Panc1 (cell line): ENCODE data around the gene DRD5. TPM values are rescaled to one million over a fixed set of nuclear protein-coding genes. Genes with fewer than 3 reads are reported as not detected.

Experiments
- ATAC-seq: fragments of 200-7000 bp; cut with Tn5 transposase; 2 replicates; pipeline ENCODE4 v1.9.1; 2020; ENCODE audit warnings: mild to moderate bottlenecking, moderate library complexity
- BruUV-seq: library from RNA; stranded (reverse); fragments of 400-500 nt; replicated peaks from 2 replicates; lab custom pipeline; 2021; lab: Mats Ljungman, UMichigan
- CTCF ChIA-PET: fragments of 300-600 bp; sonication (Branson Sonifier 250); formaldehyde crosslinking; loops from one replicate; lab custom pipeline; 2022; ENCODE audit warnings: antibody characterized with exemption; lab: Charles Lee
- POLR2A ChIA-PET: fragments of 300-600 bp; sonication (Branson Sonifier 250); formaldehyde crosslinking; loops from one replicate; lab custom pipeline; 2022; ENCODE audit warnings: antibody characterized with exemption; lab: Charles Lee
- DNase-seq: peaks from one replicate; pipeline ENCODE4 v3.0.0-alpha.2; 2010; ENCODE audit warnings: low read depth, low spot score
- H3K27ac ChIP-seq: 2 replicates; pipeline ENCODE4 v1.5.1; 2011; ENCODE audit warnings: mild to moderate bottlenecking, low read length, inconsistent platforms
- H3K27me3 ChIP-seq: fragments of 200-500 bp; sonication (Bioruptor generic); 2 replicates; pipeline ENCODE4 v1.6.0; 2014; ENCODE audit warnings: low read length, inconsistent platforms; ENCODE audit not compliant: control insufficient read depth, insufficient read depth
- H3K36me3 ChIP-seq: fragments of 200-500 bp; sonication (Bioruptor generic); 2 replicates; pipeline ENCODE4 v1.5.1; 2014; ENCODE audit warnings: inconsistent platforms, mild to moderate bottlenecking, low read length, moderate library complexity; ENCODE audit not compliant: control insufficient read depth, insufficient read depth
- H3K4me1 ChIP-seq: 2 replicates; pipeline ENCODE4 v1.5.1; 2011; ENCODE audit warnings: inconsistent platforms, mild to moderate bottlenecking, low read length, moderate library complexity; ENCODE audit not compliant: control insufficient read depth, insufficient read depth
- H3K4me3 ChIP-seq, 2 experiments: 2 replicates each; pipeline ENCODE4 v1.5.1; 2011 to 2012; ENCODE audit warnings: low read depth in 2 of 2, low read length in 2 of 2, mild to moderate bottlenecking in 2 of 2, inconsistent platforms in 1 of 2, moderate library complexity in 1 of 2
- H3K9me3 ChIP-seq: fragments of 200-500 bp; sonication (Bioruptor generic); 2 replicates; pipeline ENCODE4 v1.5.1; 2014; ENCODE audit warnings: low read depth, mild to moderate bottlenecking, inconsistent platforms, low read length, moderate library complexity; ENCODE audit not compliant: control insufficient read depth, insufficient read depth
- POLR2AphosphoS5 ChIP-seq: IDR thresholded peaks from 2 replicates; pipeline ENCODE4 v1.6.1; 2012; ENCODE audit warnings: mild to moderate bottlenecking, low read depth, low read length, moderate library complexity
- SIN3A ChIP-seq: IDR thresholded peaks from 2 replicates; pipeline ENCODE4 v1.6.1; 2012; ENCODE audit warnings: low read depth, mild to moderate bottlenecking, low read length, moderate library complexity, borderline replicate concordance; ENCODE audit not compliant: insufficient read depth
- TCF7L2 ChIP-seq: IDR thresholded peaks from 2 replicates; pipeline ENCODE4 v1.6.1; 2011; ENCODE audit warnings: mild to moderate bottlenecking, low read depth, low read length, inconsistent platforms
- in situ Hi-C: cut with HindIII; loops from 2 replicates; pipeline ENCODE4 v1.10.0; 2016; ENCODE audit warnings: low sequenced_read_pairs, low pct_unique_long_range_greater_than_20kb
- intact Hi-C: fragments of 100-400 bp; cut with micrococcal nuclease; formaldehyde crosslinking; loops from one replicate; pipeline ENCODE4 v1.10.0; 2022; ENCODE audit not compliant: unreplicated experiment
- total RNA-seq: library from RNA; stranded (reverse); gene quantifications from one replicate; pipeline ENCODE4 v1.2.1, GENCODE V29; 2021; ENCODE audit not compliant: unreplicated experiment
- TF ChIP-seq, protein P1 (sequence below), 2 experiments: IDR thresholded peaks; 2 replicates each; pipeline ENCODE4 v1.6.1; 2011 to 2012; ENCODE audit warnings: low read depth in 2 of 2, control low read depth in 1 of 2, low read length in 1 of 2, mild to moderate bottlenecking in 1 of 2, moderate library complexity in 1 of 2; ENCODE audit not compliant: insufficient read depth in 1 of 2
- TF ChIP-seq, protein P2 (sequence below): fragments of 450-650 bp; IDR thresholded peaks from 2 replicates; pipeline ENCODE4 v1.5.1; 2017; ENCODE audit warnings: mild to moderate bottlenecking

The DRD5 gene
- total RNA-seq, 1 experiment from 2014 or later = not detected

DNA sequence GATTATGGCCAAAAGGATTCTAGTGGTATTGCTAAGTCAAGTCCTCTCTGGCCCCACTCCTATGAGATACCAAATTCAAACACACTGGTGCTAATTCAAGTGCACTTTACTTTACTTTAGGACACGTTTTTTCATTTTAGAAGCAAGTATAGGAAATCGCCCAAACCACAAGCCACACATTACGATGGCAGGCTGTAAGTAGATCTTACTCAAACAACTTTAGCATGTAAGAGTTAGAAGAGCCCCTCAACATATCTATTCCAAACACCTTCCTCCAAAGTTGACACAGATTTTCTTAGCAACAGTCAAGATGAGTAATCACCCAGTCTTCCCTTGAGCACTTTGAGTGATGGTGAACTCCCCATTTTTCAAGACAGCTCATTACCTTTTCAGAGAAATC is 43.6 kb downstream of the DRD5 start:
- ATAC-seq (no peak), DNase-seq (no peak)
- no peaks in the 10 kb centered on the region for H3K9me3 ChIP-seq
- H3K4me1 ChIP-seq = no peaks in the 10 kb centered on the region
- H3K27me3 ChIP-seq = no peaks in the 10 kb centered on the region
- H3K36me3 ChIP-seq = no peaks in the 10 kb centered on the region
- ChIA-PET CTCF (no interaction called here), POLR2A (no interaction called here)
- in situ Hi-C loops = no loop called here
- TF ChIP-seq, protein P1, sequence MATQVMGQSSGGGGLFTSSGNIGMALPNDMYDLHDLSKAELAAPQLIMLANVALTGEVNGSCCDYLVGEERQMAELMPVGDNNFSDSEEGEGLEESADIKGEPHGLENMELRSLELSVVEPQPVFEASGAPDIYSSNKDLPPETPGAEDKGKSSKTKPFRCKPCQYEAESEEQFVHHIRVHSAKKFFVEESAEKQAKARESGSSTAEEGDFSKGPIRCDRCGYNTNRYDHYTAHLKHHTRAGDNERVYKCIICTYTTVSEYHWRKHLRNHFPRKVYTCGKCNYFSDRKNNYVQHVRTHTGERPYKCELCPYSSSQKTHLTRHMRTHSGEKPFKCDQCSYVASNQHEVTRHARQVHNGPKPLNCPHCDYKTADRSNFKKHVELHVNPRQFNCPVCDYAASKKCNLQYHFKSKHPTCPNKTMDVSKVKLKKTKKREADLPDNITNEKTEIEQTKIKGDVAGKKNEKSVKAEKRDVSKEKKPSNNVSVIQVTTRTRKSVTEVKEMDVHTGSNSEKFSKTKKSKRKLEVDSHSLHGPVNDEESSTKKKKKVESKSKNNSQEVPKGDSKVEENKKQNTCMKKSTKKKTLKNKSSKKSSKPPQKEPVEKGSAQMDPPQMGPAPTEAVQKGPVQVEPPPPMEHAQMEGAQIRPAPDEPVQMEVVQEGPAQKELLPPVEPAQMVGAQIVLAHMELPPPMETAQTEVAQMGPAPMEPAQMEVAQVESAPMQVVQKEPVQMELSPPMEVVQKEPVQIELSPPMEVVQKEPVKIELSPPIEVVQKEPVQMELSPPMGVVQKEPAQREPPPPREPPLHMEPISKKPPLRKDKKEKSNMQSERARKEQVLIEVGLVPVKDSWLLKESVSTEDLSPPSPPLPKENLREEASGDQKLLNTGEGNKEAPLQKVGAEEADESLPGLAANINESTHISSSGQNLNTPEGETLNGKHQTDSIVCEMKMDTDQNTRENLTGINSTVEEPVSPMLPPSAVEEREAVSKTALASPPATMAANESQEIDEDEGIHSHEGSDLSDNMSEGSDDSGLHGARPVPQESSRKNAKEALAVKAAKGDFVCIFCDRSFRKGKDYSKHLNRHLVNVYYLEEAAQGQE (IDR thresholded peaks at IDR 0.05; ENCODE audit: insufficient read depth in 1 of 2, low read depth in 2 of 2, low read length in 1 of 2) = no peak
- TF ChIP-seq, protein P2, sequence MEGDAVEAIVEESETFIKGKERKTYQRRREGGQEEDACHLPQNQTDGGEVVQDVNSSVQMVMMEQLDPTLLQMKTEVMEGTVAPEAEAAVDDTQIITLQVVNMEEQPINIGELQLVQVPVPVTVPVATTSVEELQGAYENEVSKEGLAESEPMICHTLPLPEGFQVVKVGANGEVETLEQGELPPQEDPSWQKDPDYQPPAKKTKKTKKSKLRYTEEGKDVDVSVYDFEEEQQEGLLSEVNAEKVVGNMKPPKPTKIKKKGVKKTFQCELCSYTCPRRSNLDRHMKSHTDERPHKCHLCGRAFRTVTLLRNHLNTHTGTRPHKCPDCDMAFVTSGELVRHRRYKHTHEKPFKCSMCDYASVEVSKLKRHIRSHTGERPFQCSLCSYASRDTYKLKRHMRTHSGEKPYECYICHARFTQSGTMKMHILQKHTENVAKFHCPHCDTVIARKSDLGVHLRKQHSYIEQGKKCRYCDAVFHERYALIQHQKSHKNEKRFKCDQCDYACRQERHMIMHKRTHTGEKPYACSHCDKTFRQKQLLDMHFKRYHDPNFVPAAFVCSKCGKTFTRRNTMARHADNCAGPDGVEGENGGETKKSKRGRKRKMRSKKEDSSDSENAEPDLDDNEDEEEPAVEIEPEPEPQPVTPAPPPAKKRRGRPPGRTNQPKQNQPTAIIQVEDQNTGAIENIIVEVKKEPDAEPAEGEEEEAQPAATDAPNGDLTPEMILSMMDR = no peak
- TF ChIP-seq SIN3A (no peak), POLR2AphosphoS5 (no peak), TCF7L2 (no peak)
- intact Hi-C loops = no loop called here
- H3K27ac ChIP-seq = no peak overlapping the region
- no TSS peak for BruUV-seq
- no peak overlapping the region for H3K4me3 ChIP-seq

DNA sequence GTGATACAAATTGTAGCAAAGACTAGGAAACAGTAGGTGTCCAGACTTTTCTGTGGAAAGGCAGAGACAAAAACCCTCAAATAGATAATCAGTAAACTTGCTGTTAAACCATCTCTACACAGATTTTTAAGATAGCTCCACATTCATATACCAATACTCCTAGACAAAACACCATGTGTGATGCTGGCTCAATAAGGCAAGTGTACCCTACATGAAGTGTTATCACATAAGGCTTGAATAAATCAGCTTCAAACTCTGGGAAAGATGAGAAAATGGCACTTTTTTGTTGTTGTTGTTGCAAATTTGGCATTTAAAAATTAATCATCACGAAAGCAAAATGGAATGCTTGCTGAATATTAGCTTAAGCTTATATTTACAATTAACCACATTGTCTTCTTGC is 45.1 kb downstream of the DRD5 start:
- no TSS peak for BruUV-seq
- no peaks in the 10 kb centered on the region for H3K36me3 ChIP-seq

More for the DNA sequence above, 45.1 kb downstream of the DRD5 start:
- DNase-seq (no peak), ATAC-seq (no peak)
- ChIA-PET POLR2A (no interaction called here), CTCF (no interaction called here)
- no peak overlapping the region for H3K27ac ChIP-seq
- in situ Hi-C loops (no loop called here), intact Hi-C loops (no loop called here)
- no peaks in the 10 kb centered on the region for H3K4me1 ChIP-seq
- H3K27me3 ChIP-seq = no peaks in the 10 kb centered on the region
- no peak overlapping the region for H3K4me3 ChIP-seq
- TF ChIP-seq SIN3A (no peak), POLR2AphosphoS5 (no peak), TCF7L2 (no peak)
- TF ChIP-seq, protein P2 = no peak
- TF ChIP-seq, protein P1 (IDR thresholded peaks at IDR 0.05; ENCODE audit: insufficient read depth in 1 of 2, low read depth in 2 of 2, low read length in 1 of 2) = no peak
- no peaks in the 10 kb centered on the region for H3K9me3 ChIP-seq
